ENCODE data around the gene PIBF1. TPM values are rescaled to one million over a fixed set of nuclear protein-coding genes. Genes with fewer than 3 reads are reported as not detected.

Gene PIBF1
- total RNA-seq, 1 donor, result 25.7 TPM

GRCh38 chr13:73065036-73065435 is 283.1 kb downstream of the PIBF1 start:
- H3K4me1 ChIP-seq (ENCODE audit: insufficient read depth, low read length), result peaks cover 5% of the 10 kb centered on the region
- H3K9me3 ChIP-seq (ENCODE audit: low read depth, low read length), result no peaks in the 10 kb centered on the region
- H3K4me3 ChIP-seq (ENCODE audit: low read length), result no peak overlapping the region
- H3K27me3 ChIP-seq (ENCODE audit: insufficient read depth, low read length), result peaks cover 15% of the 10 kb centered on the region

GRCh38 chr13:73065665-73066340 is 283.9 kb downstream of the PIBF1 start:
- no peaks in the 10 kb centered on the region for H3K4me1 ChIP-seq (ENCODE audit: insufficient read depth, low read length)
- peaks cover 7% of the 10 kb centered on the region for H3K27me3 ChIP-seq (ENCODE audit: insufficient read depth, low read length)
- no peaks in the 10 kb centered on the region for H3K9me3 ChIP-seq (ENCODE audit: low read depth, low read length)
- no peak overlapping the region for H3K4me3 ChIP-seq (ENCODE audit: low read length)

Other genes starting within 250 kb of the PIBF1 start
- 15.0 TPM for gene MZT1, start 54.5 kb upstream of the PIBF1 start, total RNA-seq
- gene BORA, start 54.2 kb upstream of the PIBF1 start, total RNA-seq, result 7.5 TPM
- gene DIS3, start 233 bp upstream of the PIBF1 start, total RNA-seq, result 63.6 TPM

Data from mononuclear cell (primary cell).